SKM-1 (cell line): ENCODE measurements around the gene HECTD4.
A peak's percentile ranks its signal among the peaks of the same experiment; 100 is the strongest.
"Not testable (repeated sequence)": the region's sequence is repeated elsewhere in the genome, so short reads cannot be mapped to it uniquely, and the experiment has no call there.

Experiments used
- DNase-seq: peaks from one replicate; lab custom pipeline; 2025; ENCODE audit not compliant: unreplicated experiment; lab: John Stamatoyannopoulos, UW

HECTD4 gene

DNA sequence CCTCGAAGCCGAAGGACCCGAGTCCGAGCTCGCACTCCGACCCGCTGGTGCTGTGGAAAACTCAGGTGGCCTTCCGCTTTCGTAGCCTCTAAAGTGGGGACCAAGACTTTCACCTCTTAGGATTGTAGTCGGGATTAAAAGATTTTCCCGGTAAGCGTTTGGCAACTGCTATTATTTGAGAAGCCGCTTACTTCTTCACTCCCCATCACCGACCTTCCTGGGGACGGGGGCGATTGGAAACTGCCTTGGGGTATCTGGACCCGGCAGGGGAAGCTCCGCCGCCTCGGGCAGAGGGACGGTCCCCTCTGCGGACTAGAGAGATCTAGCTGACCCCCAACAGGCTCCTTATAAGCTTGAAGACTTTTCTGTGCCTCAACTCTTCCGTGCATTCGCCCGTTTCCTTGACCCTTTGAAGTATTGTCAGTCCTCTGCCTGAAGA, 256.2 kb downstream of the HECTD4 start:
- no peak for DNase-seq

GRCh38 chr12:112125250-112125999, 256.8 kb downstream of the HECTD4 start, which contains the start of gene TRAFD1:
Gene TRAFD1, plus strand, starts transcription at chr12:112125560. Its CDS starts 4,963 bp downstream, at chr12:112130523.
- DNase-seq: peak; percentile 52

DNA sequence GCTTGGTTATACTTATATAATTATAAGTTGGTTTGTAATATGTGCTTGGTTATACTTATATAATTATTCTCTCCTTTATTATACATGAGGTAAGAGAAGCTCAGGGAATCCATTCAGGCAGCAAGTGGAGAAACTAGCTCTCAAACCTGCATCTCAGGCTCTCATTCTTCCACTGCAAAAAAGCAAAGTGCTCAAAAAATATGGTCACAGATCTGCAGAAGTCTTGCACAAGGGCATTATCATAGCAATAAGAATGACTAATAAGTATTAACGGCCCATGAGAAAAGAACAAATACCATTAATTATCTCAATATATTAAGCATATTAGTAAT, 257.3 kb downstream of the HECTD4 start:
- no peak for DNase-seq

- no peak for DNase-seq
Measured at GRCh38 chr12:112122823-112123690, 259.2 kb downstream of the HECTD4 start.

DNA sequence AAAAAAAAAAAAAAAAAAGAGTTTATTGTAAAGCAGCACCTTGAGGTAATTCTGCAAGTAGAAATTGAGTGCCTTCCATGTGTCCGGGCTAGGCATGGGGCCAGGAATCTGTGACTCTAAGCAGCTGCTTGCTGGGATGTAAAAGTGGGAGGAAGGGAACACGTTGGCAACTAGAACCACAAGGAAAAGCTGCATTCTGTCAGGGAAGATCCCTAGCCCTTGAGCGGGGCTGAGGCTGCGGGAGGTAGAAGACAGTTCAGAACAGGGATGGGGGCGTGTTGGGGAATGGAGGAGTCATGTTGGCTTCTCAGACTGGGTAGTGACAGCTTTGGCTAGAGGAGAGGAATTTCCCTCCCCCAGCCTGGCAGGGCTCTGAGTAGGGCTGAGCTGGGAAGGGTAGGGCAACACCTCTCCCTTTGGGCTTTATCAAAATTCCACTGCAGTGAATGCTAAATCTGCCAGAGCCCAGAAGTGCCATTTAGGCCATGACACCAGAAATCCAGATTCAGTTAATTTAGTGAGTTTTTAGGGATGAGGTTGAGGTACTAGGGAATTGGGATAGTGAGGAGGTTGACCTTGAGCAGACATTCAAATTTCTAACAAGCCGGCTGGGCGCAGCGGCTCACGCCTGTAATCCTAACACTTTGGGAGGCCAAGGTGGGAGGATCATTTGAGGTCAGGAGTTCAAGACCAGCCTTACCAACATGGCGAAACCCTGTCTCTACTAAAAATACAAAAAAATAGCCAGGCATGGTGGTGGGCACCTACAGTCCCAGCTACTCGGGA, 260.3 kb downstream of the HECTD4 start:
- no peak for DNase-seq

DNA sequence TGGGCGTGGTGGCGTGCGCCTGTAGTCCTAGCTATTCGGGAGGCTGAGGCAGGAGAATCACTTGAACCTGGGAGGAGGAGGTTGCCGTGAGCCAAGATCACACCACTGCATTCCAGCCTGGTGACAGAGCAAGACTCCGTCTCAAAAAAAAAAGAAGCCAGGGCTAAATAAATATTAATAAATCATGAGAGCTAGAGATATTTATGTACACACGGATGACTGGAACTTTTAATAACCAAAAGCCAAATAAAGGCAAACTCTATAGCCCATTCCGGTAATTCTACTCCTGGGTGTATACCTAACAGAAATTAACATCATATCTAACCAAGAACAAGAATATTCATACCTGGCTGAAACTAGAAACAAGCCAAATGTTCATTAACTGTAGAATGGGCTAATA, 264.5 kb downstream of the HECTD4 start:
- no peak for DNase-seq

- DNase-seq: peak; percentile 51
Measured at GRCh38 chr12:112116232-112117060, 265.8 kb downstream of the HECTD4 start.

- DNase-seq: no peak
Measured at GRCh38 chr12:112115259-112116045, 266.8 kb downstream of the HECTD4 start.

- DNase-seq: no peak
Measured at GRCh38 chr12:112112409-112113133, 269.7 kb downstream of the HECTD4 start.

GRCh38 chr12:112111931-112112330, 270.3 kb downstream of the HECTD4 start:
- DNase-seq: no peak

DNA sequence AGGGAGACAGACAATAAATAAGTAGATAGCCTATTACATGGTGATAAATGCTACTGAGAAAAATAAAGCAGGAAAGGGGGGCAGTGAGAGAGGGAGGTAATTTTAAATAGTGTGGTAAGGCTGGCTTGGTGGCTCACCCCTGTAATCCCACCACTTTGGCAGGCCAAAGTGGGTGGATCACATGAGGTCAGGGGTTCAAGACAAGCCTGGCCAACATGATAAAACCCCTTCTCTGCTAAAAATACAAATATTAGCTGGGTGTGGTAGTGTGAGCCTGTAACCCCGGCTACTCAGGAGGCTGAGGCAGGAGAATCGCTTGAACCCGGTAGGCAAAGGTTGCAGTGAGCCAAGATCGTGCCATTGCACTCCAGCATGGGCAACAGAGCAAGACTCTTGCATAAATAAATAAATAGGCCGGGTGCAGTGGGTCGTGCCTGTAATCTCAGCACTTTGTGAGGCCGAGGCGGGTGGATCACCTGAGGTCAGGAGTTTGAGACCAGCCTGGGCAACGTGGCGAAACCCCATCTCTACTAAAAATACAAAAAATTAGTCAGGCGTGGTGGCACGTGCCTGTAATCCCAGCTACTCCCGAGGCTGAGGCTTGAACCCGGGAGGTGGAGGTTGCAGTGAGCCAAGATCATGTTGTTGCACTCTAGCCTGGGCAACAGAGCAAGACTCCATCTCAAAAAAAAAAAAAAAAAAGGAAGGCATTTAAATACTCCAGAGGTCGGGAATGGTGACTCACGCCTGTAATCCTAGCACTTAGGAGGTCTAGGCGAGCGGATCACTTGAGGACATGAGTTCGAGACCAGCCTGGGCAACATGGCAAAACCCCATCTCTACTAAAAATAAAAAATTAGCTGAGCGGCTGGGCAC, 271.2 kb downstream of the HECTD4 start:
- not testable (repeated sequence) for DNase-seq
